ENCODE measurements around the gene DDIT3.

DNA sequence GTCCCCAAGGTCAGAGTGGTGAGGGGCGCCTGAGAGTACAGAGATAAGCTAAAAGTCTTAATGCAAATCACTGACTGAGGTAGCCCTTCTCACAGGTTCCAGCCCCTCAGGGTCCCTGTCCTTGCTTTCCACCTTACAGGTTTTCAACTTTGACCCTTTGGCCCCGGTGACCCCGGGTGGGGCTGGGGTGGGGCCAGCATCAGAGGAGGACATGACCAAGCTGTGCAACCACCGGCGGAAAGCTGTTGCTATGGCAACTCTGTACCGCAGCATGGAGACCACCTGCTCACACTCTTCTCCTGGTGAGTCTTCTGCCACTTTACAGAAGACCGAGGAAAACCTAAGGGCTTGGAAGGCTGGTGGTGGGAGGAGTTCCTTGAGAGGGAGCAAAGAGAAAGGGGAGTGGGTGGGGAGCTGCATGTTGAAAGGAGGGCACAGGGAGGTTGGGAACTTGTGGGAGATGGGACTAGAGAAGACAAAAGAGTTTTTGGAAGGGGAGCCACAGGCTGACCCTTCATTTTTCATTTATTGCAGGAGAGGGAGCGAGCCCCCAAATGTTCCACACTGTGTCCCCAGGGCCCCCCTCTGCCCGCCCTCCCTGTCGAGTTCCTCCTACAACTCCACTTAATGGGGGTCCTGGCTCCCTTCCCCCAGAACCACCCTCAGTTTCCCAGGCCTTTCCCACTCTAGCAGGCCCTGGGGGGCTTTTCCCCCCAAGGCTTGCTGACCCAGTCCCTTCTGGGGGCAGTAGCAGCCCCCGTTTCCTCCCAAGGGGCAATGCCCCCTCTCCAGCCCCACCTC is 4.7 kb upstream of the DDIT3 start:
- TF ChIP-seq CTCF (conservative IDR thresholded peaks at IDR 0.05; ENCODE audit: low read depth, low read length), result no peak
- TF ChIP-seq SMC3 (IDR thresholded peaks at IDR 0.05; ENCODE audit: low read depth, low read length), result no peak
- no peak for TF ChIP-seq RFX5 (IDR thresholded peaks at IDR 0.05; ENCODE audit: low read depth, low read length)
- no peak for TF ChIP-seq POLR2A (IDR thresholded peaks at IDR 0.05; ENCODE audit: low read depth, low read length)
- TF ChIP-seq MXI1 (IDR thresholded peaks at IDR 0.05; ENCODE audit: borderline replicate concordance, low read depth, low read length), result no peak
- no peak for TF ChIP-seq CEBPB (IDR thresholded peaks at IDR 0.05; ENCODE audit: low read depth, low read length)

Data from IMR-90 (cell line).